HG03571 (cell line): ENCODE results near the gene SYT11.
"Not testable (repeated sequence)": the region's sequence is repeated elsewhere in the genome, so short reads cannot be mapped to it uniquely, and the experiment has no call there.

ENCODE experiments used
- ATAC-seq: cut with Tn5 transposase; IDR thresholded peaks from one replicate; pipeline ENCODE4 v1.9.1; 2021; ENCODE audit not compliant: unreplicated experiment

The SYT11 gene

DNA sequence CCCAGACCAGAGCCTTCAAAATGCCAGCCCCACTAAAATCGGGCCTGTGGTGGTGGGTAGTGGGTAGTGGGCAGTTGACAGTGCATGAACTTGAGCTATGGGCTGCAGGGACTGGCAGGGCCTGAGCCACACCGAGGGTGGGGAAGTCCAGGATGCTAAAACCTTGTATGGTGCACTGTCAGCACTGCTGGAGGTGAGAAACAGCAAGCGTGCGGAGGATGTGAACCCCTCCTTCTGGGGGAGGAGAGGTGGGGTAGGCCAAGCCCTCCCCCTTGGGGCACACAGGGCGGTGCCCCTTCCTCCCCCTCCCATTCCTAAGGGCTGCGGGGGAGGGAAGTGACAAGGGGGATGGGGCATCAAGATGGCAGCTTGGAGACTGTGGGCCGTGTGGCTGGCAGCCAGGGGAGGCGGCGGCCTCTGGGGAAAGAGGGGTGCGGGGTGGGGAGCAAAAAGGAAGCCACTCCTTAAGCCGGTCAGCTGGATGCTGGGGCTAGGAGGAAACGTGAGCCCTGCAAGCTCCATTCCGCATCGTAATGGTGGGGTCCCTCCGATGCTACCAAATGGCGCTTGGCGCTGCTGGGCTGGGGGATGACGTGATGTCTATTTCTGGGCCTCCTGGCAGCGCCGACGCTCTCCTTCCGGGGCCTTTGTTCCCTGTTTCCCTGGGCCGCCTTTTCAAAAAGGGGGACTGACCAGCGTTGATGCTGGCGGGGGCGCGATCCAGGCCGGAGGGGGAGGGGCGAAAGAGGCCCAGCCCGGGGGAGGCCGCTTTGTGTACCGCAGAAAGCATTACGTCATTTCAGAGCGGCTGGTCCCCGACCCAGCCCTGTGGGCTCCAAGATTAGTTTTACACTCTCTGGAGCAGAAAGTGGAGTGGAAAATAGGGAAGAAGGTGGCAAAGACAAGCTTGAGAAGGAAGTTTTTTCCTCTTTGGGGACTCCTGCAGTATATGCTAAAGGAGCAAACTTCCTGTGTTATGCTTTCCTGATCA, 809 bp downstream of the SYT11 start:
- ATAC-seq: no peak

DNA sequence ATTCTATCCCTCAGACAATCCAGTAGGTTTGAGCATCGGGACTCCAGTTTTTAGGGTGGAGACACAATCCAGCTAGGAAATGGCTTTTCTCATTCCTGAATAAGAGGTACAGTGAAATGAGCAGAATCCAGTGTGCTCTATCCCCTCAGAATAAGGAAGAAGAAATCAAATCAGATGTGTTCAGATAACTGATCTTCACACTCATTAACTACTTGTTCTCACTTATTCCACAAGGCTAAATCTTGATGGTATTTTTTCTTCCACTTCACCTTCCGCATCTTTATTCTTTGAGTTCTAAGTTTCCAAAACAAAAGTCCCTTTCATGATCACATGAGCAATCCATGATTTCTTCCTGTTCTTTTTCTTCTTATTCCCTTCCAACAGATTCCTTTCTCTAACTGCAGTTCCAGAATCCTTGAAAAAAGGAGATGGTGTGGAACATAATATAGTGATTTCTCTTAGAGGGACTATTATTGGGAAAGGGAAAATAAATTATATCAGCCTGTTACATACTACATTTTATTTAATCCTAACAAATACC, 1.7 kb downstream of the SYT11 start:
- ATAC-seq: no peak

DNA sequence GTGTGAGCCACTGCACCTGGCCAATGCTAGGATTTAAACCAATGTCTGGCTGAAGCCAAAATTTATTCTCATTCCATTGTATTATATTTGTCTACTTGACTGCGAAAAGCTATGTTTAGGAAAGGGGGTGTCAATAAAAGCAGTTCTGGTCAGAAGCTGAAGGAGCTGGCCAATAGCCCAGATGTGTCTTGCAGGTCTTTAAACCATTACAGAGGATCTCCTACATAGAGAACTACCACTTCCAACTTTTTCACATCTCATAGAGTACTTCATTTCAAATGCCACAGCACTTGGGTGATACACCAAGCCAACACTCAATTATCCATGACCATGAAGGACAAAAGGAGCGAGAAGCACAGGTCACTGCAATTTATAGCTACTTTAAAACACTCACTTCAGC, 2.5 kb downstream of the SYT11 start:
- no peak for ATAC-seq

DNA sequence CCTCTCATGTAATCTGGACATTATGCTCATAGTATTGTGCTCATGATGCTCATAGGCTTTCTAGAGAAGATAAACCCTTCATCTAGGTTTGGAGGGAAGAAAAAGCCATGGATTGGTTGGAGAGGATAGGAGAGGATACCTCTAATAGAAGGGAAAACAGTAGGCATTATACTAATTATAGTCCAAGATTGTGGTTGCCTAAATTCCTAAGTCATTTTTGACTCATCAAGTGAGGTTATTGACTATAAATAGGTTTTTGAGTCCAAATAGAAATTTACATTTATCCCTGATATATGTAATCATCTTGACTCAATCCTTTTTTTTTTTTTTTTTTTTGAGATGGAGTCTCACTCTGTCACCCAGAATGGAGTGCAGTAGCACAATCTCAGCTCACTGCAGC, 5.0 kb downstream of the SYT11 start:
- ATAC-seq: no peak

DNA sequence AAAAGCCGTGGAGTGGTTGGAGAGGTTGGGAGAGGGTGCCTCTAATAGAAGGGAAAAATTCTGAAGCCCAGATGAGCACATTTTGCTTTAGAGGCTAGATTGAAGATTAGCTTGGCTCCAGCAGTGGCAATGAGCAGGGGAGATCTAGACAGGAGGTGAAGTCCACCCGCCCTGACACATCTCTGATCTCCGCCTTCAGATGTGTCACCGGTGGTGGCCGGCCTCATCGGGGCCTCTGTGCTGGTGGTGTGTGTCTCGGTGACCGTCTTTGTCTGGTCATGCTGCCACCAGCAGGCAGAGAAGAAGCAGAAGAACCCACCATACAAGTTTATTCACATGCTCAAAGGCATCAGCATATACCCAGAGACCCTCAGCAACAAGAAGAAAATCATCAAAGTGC, 8.4 kb downstream of the SYT11 start:
- ATAC-seq: no peak

DNA sequence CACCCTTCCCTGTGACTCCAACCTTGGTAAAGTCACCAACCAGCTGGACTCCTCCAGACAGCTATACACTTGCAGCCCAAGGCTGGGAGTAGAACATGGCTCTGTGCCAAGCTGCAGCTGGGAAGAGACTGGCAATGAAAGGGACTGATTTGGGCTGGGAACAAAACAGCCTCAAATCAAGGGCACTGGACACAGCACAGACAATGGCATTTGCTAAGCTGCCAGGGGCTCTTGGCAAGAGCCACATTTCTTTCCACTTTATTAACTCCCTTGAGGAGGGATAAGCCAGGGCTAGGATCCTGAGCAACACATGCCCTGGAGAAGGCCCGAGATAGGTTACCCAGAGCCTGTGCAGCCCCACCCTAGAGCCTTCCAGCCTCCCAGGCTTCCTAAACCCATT, 12.0 kb downstream of the SYT11 start:
- ATAC-seq: no peak

DNA sequence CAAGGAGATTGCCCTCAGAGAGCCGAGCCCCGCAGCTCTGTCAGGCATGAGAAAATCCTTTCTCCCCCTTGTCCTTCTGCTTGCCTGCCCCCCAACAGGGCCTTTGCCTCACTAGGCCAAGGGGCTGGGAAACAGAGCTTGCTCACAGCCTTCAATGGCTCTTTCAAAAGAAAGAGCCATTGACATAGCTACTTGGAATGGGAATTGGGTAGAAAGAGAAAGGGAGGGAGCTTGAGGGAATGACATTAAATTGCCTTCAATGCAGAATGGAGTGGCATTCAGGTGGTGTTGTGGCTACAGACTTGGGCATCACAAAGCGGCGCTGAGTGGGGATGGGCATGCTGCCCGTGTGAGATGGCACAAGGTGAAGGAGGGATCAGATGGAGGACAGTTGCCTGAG, 13.2 kb downstream of the SYT11 start:
- no peak for ATAC-seq

DNA sequence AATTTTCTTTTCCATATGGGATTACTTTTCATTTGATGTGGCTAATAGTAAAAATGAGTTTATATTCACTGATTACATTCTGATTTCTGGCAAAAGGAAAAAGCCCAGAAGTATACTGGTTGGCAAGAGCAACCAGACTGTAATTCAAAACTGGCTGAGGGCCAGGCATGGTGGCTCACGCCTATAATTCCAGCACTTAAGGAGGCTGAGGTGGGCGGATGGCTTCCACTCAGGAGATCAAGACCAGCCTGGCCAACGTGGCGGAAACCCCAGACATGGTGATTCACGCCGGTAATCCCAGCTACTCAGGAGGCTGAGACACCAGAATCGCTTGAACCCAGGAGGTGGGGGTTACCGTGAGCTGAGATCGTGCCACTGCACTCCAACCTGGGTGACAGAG, 14.5 kb downstream of the SYT11 start:
- no peak for ATAC-seq

DNA sequence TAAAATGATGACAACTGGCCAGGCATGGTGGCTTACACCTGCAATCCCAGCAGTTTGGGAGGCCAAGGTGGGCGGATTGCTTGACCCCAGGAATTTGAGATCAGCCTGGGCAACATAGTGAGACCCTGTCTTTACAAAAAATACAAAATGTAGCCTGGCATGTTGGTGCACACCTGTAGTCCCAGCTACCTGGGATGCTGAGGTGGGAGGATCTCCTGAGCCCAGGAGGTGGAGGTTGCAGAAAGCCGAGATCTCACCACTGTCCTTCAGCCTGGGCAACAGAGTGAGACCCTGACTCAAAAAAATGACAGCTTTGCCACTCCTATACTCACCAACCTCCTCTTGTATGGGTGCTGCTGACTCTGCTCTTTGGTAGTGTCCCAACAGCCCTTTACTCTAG, 18.6 kb downstream of the SYT11 start:
- ATAC-seq: no peak

DNA sequence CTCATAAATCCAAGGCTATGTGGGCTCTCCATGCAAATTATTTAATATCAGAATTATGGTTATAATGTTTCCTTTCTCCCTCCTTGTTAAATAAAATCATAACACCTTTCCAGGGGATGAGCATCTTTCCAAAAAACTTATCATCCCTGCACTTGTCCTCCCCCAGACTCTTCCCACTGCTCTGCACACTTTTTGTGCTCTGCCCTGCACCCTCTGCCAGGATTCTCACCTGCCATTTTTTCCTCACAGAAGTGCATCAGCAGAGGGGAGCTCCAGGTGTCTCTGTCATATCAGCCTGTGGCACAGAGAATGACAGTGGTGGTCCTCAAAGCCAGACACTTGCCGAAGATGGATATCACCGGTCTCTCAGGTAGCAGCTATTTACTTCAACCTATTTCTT, 20.9 kb downstream of the SYT11 start:
- ATAC-seq: no peak

DNA sequence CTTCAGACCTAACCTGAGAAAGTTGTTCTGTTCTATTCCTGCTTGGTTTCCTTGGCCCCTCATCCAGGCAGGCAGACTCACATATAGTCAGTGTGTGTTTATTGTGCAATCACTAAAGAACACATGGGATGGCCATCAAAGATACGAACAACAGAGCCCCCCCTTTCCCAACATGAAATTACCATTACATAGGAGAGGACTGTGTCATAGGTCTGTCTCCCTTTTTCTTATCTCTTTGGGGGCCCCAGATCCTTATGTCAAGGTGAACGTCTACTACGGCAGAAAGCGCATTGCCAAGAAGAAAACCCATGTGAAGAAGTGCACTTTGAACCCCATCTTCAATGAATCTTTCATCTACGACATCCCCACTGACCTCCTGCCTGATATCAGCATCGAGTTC, 21.6 kb downstream of the SYT11 start:
- no peak for ATAC-seq

DNA sequence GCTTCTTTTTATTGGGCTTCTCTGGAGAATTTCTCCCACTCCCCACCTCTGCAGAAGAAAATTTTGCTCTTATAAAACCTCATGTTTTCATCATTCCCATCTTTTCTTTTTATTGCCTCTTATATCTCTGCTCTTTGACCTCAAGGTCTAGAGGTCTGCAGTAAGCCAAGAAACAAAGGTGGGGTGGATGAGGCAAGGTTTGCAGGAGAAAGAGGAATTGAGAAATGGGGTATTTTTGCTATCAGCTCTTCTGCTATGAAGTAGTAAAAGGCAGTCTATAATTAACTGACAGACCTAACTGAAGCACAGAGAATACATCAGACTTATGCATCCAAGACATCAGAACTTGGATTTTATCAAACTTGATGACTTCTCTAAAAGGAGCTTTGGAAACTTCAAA, 22.9 kb downstream of the SYT11 start:
- ATAC-seq: no peak

DNA sequence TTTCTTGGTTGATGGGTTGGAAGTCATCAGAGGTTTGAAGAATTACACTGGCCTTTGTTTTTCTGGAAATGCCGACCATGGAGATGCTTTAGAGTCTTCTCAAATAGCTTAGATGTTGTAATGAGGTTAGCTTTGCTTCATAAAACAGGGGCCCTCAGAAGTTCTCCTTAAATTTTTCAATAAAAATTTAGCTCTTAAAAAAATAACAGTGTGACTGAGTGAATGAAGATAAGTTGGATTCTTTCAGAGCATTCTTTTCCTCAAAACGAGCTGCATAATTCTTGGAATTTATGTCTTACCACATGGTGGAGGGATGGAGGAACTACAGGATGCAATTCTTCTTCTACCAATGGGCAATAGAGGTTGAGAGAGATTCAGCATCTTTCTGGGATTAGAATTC, 23.4 kb downstream of the SYT11 start:
- no peak for ATAC-seq

DNA sequence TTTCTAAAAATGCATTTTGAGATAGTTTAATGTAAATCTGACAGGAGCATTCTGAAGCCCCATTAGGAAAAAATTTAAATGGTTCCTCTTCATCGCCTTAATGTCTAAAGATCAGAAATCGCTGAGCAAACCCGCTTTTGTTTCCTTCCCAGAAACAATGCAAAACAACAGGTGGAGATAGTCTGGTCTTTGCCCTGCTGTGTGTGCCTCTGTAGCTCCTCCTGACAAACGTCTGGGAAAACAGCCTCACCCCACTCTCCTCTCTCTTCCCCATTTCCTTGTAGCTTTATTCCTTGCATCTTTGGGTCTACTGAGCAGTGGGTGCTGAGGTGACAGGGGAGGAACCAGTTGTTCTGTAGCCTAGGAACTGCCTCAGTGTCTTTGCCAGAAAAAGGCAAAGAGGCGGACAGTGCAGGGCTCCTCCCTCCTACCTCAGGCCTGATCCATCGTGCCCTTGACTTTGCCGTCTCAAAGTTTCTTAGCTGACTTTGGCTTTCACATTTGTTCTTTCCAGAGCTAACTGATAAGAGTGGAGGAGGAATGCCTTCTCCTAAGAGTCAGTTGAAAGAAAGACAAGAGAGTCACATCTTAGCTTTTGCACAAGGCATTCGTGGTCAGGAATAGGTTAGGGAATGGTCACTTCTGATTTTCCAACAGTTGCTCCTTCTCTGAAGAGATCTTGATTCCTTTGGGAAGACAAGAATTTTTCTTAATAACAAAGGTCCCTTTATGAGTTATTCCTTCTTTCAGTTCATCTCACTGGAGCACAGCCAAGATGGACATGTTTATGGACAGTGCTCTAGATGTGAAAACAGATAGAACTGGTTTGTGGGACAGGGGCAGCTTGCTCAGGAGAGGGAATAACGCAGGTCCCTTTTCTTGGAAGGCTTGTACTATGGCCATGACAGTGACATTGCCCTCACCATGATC, 24.9 kb downstream of the SYT11 start:
- no peak for ATAC-seq

DNA sequence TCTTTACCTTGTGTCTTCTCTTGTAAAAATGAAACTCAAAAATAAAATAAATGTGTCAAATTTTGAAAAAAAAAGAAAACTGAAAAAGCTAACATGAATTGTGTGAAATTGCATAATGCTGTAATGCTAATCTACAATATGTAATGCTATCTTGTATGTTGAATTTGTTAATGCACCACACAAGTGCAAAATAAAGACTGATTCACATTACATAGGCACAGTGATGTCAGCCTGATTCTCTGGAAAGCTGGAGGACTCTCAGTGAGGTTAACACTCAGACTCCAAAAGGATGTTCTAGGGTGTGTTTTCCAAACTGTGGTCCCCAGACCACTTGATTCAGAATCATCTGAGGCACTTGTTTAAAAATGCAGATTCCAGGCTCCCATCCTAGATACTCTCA, 25.6 kb downstream of the SYT11 start:
- no peak for ATAC-seq

DNA sequence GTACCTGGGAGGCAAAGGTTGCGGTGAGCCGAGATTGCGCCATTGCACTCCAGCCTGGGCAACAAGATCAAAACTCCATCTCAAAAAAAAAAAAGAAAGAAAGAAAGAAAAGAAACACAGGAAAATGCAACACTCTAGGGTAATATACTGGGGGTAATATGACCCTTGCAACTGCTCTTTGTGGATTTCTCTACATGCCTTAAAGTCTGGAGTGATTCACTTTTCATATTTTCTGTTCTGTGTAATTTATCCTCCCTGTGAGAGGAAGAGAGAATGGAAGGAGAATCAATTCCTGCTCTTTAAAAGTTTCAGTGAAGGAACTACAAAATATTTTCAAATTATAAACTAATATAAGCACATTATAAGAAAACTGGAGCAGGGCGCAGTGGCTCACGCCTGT, 29.1 kb downstream of the SYT11 start:
- ATAC-seq: no peak

DNA sequence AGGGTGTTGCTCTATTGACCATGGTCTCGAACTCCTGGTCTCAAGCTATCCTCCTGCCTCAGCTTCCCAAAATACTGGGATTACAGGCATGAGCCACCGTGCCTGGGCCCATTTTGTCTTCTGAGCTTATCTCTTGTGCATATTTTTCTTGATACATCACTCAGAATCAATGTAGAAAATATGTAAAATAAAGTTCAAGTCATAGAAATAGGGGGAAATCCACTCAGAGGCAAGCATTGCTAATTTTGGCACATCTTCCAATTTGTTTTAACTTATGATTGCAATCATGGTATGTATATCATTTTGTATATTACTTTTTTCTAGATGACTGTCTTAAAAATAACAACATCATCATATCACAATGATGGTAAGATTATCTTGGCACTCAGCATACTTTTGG, 30.2 kb downstream of the SYT11 start:
- no peak for ATAC-seq

DNA sequence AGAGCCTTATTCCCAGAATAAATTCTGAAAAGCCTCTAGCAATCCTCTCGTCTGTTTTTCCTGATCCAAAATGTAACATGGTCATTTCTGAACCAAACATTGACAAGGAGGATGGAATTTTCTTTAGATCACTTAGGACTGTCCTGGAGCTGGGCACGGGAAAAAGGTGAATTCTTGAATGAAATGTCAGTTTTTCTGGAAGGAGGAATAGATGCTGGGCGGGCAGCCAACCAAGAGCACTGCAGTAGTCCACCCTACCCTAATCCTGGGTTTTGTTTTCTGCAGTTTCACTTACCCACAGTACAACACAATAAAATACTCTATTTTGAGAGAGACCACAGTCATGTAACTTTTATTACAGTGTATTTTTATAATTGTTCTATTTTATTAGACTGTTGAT, 30.9 kb downstream of the SYT11 start:
- no peak for ATAC-seq

DNA sequence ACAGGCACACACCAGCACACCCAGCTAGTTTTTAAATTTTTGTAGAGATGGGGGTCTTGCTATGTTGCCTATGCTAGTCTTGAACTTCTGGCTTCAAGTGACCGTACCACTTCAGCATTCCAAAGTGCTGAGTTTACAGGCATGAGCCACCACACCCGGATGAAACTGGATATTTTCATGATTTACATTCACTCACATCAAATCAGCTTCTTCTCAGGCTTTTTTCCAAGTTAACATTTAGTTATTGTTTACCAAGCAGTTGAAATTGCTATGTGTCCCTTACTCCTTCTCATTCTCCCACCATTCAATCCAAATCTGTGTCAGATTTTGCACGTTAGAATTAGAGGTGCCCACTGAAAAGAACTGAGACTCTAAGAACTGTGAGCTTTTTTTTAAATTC, 33.4 kb downstream of the SYT11 start:
- no peak for ATAC-seq

DNA sequence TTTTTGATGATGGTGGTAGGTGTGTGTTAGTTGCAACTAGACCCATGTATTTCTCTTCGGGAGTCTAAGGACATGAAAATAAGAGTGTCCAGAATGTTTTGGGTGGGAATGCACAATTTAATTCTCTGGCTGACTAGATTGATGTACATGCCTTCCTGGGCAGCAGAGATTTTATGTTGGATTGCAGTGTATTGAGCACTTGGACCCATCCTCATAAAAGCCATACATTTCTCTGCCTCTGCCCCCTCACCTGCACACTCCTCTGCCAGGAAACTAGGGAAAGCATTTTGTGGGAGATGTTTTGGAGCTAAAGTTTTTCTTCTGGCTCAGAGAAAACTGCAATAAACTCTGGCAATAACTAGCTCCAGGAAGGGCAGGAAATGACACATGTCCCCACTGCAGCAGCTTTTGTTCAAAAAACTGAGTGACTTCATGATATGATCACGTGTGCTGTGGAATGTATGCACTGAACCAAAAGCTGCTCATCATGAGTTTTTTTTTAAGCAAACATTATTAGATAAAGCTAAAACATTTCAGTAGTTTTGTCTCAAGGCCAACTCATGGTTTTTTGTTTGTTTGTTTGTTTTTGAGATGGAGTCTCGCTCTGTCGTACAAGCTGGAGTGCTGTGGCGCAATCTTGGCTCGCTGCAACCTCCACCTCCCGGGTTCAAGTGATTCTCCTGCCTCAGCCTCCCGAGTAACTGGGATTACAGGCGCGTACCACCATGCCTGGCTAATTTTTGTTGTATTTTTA, 34.2 kb downstream of the SYT11 start:
- no peak for ATAC-seq

DNA sequence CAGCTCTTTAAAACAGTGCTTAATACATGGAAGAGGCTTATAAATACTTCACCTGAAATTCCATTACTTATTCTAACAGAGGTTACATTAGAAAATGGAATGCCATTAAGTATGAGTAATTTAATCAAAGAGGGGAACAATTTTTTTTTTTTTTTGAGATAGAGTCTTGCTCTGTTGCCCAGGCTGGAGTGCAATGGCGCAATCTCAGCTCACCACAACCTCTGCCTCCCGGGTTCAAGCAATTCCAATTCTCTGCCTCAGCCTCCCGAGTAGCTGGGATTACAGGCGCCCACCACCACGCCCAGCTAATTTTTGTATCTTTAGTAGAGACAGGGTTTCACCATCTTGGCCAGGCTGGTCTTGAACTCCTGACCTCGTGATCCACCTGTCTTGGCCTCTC, 36.2 kb downstream of the SYT11 start:
- not testable (repeated sequence) for ATAC-seq
